ENCODE results near the gene GMIP.

DNA sequence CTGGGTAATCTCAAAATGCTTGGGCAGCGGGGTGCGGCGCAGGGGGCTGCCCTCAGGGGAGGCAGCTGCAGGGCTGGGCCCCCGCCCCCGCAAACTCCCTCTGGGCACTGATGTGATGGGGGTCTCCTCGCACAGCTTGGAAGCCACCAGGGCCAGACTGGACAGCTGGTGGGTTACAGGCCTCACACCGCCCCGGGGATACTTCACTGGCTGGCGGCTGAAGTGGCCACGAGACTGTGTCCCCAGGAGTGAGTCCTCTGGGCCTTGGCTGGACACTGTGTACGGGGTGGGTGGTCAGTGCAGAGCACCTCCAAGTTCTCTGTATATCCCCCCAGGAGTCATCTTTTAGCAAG is 13.4 kb downstream of the GMIP start:
- TF ChIP-seq, protein P1, sequence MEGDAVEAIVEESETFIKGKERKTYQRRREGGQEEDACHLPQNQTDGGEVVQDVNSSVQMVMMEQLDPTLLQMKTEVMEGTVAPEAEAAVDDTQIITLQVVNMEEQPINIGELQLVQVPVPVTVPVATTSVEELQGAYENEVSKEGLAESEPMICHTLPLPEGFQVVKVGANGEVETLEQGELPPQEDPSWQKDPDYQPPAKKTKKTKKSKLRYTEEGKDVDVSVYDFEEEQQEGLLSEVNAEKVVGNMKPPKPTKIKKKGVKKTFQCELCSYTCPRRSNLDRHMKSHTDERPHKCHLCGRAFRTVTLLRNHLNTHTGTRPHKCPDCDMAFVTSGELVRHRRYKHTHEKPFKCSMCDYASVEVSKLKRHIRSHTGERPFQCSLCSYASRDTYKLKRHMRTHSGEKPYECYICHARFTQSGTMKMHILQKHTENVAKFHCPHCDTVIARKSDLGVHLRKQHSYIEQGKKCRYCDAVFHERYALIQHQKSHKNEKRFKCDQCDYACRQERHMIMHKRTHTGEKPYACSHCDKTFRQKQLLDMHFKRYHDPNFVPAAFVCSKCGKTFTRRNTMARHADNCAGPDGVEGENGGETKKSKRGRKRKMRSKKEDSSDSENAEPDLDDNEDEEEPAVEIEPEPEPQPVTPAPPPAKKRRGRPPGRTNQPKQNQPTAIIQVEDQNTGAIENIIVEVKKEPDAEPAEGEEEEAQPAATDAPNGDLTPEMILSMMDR (IDR thresholded peaks at IDR 0.05) = no peak
- TF ChIP-seq POLR2AphosphoS5 (IDR thresholded peaks at IDR 0.05) (no peak), POLR2A (IDR thresholded peaks at IDR 0.05) (no peak)
